HG03196 (cell line): Measurements from ENCODE around the gene DDHD1.

Source experiments
- ATAC-seq: cut with Tn5 transposase; IDR thresholded peaks from one replicate; pipeline ENCODE4 v1.9.1; 2021; ENCODE audit not compliant: unreplicated experiment

DDHD1 gene

DNA sequence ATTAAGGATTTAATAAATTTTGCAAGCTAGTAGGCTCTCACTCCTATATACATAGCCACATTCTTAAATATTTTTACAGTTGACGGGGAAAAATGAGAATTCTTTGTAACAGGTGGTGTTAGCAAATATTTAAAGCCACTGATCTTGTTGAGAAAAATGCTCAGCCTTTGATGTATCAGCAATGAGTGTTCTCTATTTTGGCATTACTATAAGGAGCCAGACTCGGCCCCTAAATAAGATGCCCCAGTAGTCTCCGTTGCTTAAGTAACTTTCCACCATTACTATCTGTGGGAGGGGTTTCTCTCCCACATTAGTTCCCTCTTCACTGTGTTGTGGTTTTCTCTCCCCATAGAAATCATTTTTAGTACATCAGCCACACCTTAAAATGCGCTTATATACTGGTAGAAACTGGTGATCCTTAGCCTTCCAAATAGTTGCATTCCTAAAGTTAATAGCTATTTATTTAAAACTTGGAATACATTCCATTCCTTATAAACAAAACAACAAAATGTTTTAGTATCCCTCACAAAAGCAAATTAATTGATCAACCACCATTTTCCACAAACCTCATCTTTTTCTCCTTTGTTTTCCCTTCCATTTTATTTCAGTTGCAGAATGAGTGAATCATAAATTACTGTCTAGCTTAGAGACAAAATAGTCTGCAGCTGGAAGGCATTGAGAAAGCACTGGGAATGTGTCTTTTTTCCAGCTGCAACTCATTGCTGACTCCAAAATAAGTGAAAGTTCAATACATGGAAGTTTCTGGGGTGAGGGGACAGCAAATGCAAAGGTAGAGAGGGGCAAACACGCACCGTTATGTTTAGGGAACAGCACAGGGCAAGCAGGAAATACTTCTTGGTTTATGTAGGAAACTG, 117.5 kb downstream of the DDHD1 start:
- no peak for ATAC-seq

DNA sequence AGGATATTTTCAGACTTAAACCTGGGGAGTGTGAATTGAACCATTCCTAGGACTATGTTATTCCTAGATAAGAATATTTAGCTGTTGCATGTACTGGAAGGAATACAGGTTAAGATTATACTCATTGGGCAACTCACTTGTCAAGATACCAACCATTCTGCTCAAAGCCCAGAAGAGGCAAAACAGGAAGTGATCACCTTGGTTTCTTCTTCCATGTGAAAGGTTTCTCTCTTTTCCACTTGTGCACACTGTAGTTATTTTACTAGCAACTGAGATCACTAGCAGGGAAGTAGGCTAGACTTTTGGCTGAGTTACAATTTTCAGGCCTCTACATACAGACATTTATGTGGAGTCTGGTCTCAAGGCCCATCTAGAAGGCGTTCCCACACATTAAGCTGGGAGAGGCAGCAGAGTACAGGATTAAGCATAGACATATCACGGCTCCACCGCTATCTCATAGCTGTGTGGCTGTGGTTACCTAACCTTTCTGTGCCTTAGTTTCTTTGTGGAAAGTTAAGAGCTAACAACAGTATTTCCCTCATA, 118.4 kb downstream of the DDHD1 start:
- no peak for ATAC-seq

DNA sequence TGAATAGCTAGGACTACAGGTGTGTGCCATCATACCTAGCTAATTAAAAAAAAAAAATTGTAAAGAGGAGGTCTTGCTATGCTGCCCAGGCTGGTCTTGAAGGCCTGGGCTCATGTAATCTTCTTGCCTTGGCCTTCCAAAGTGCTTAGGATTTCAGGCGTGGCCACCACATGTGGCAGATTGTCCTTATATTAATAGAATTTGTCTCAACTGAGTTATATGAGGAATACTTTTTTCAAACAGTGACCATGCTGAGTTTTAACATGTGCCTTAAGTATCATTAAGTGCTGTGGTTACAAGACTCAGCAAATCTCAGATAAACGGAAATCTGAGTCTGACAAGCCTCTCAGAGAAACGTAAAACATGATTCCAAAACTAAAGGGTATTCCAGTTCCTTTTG, 119.1 kb downstream of the DDHD1 start:
- no peak for ATAC-seq

DNA sequence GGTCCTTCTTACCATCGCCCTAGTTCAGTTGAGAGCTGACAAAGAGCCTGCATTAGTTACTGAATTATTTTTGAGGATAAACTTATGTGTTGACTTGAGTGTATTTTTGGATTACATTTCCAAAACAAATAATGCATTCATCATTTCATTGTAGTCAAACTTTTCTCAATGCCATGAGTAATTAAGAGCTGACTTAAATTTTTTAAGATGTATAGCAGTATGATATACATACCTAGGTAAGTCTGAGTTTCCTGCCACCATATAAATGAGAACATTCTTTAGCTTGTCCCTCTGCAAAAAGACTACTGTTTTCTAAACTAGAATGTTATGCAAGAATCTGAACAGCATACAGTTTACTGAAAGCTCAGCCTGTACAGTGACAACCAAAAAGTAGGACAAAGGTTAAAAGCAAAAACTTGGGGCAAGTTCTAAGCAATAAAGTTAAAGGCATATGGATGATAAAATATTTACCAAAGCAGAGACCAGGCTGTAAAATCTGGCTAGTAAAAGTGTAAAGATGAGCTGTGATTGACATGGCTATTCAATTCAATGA, 120.2 kb downstream of the DDHD1 start:
- no peak for ATAC-seq

DNA sequence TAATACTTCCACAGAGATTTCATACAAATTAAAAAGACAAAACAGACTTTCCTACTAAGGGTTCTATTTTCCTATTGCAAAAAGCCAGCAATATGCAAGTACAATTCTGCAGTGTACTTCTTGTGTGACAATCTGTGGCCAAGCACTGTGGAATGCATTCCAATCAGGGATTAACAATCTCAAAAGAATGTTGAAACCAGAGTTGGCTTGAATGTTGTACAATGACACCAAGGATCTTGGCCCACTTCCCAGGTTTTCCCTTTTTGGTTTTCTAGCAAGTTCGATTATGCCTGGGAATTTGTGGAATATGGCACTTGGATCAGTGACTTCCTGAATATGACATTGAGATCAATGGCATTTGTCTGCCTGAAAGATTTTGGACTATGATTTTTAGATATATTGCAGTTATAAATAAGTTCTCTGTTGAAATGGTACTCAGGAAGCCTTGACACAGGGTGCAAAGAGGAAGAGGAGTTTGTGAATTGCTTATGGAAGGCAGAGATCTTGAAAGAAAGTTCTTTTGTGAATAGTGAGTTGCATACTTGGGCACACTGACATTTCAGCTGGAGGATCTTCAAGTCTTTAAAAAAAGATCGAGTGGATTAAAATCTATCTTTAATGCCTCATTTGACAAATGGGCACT, 120.8 kb downstream of the DDHD1 start:
- ATAC-seq = no peak

DNA sequence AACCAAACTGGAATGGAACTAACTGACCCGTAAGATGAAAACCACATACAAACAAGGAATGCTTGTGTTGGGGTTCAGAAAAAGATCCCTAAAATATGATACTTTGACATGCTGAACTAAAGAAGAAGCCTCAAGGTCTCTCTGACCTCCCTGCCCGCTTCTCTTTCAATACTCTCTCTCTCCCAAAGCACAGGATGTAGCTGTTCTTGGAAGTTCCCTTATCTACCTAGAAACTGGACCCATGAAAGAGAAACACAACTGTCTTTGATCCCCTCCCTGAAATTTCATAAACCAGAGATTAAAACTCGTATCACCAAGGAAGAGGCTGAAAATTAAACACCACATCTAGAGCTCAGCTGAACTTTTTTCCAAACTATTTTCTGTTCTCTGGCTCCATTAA, 125.6 kb downstream of the DDHD1 start:
- no peak for ATAC-seq

DNA sequence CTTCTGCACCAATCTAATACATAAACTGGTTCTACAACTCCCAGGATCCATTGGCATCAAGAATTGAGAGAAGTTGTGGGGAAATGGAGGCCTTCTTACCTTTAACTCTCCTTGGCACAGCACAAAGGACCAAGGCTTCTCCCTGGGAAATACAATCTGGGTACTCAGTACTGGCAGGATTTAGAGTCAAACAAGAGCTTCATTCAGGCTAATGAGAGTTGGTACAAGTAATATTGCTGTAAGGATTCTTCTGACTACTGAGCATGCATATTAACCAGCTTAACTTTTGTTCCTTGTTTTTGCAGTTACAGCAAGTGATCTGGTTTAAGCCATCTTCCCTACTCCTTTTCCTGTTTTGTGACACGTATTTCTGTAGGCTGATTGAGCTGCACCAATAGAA, 126.1 kb downstream of the DDHD1 start:
- ATAC-seq = no peak

DNA sequence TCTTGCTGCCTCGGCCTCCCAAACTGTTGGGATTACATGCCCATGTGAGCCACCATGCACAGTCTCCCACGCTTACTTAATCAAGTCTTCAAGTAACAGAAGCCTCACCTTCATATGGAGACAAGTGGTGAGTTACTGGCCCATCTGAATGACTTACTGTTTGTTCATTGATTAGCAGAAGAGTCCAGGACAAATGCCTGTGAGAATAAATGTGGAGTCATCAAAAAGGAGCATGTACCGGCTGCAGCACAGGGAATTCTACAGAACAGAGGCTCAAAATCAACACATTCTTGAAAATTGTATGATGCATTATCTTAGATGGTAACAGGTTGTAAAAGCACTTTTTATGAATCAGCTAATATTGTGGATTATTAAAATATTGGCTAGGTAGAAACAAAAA, 129.8 kb downstream of the DDHD1 start:
- no peak for ATAC-seq

DNA sequence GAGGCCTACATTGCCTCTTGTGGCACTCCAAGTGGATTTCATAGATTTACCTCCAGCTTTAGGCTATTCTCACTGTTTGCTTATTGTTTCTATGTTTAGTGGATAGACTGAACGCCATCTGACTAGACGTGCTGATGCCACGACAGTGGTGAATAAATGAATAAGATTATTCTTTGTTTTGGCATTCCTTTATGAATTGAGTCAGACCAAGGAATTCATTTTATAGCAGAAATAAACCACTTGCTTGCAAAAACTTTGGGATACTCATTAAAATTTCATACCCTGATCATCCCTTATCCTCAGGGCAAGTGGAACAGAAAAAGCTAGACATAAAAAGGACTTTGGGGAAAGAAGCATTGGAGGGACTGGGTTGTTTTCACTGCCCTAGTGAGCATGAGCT, 130.5 kb downstream of the DDHD1 start:
- no peak for ATAC-seq

DNA sequence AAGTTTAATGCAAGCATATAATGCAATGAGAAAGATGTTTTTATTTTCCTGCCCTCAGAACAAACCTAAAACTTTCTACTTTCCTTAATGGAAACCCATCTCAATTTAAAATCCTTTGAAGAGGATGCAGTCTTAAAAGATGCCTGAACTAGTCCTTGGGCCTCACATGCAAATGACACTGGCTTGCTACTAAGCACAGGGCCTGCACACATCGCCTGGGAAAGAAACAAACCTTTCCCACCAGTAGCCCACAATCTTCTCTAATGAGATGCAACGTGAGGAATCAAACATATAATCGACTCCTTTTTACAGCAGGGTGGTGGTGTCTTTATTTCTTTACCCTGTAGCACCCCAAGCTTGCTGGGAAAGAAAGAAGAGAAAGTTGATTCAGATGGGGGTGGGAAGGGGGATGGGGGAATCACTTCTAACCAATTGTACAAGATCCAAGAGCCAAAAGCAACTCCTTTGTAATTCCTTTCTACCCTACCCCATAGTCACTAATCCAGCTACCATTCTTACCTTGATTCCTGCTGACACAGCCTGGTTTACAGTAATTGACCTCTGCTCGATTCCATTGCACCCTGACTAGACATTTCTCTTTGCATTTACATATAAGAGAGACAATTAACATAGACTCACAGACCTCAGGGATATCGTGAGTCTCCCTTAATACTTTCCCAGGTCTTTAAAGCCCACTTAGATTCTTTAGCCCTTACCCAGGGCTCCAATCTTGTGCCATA, 132.8 kb downstream of the DDHD1 start:
- ATAC-seq = no peak

DNA sequence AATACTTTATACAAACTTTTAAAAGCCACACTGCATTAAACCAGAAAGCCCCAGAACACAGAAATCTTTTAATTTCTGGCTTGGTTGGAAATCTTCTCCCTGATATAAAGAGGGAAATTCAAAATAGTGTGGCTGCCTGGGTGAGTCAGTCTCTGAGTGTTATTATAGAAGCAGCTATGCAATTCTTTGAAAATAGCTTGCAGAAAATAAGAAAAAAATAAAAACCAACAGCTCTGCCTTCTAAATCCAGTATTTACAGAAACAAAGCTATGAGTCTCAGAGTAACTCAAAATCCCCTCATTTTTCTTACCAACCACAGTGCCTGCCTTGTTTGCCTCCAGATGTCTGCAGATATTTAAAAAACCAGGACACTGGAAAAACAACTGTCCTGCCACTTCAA, 133.7 kb downstream of the DDHD1 start:
- ATAC-seq = no peak

DNA sequence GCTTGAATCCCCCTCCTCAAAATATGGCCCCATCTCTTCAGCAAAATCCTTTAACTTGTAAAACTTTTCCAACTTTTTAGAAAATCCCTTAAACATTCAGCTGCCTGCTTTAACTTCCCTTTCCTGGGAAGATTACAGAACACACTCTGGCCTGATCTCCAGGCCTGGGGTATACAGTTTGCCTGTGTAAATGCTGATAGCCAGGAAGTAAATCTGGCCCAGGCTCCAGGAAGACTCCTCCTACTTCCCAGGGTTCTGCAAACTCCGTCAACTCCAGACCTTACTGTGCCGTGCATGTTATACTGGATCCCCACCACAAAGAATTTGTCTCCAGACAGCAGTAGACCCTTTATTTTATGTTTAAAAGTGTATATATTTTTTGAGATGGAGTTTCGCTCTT, 135.3 kb downstream of the DDHD1 start:
- ATAC-seq = no peak

DNA sequence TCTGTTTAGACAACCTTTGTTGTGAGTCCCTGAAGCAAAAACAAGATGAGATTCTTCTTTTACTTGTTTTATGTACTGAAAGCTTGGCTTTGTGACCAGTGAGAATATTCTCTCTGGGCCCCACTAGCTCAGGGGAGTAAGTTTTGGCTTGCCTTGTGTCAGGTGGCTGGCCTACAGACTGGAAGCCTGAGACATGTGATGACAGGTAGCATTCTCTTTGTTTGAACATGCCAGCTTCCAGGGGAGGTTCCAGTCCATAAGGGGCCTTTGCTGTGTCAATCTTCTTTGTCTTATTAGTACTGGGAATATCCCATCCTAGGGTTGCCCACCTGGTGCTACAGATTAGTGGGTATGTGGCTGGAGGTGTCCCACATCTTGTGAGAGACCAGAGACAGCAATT, 136.2 kb downstream of the DDHD1 start:
- ATAC-seq = no peak

DNA sequence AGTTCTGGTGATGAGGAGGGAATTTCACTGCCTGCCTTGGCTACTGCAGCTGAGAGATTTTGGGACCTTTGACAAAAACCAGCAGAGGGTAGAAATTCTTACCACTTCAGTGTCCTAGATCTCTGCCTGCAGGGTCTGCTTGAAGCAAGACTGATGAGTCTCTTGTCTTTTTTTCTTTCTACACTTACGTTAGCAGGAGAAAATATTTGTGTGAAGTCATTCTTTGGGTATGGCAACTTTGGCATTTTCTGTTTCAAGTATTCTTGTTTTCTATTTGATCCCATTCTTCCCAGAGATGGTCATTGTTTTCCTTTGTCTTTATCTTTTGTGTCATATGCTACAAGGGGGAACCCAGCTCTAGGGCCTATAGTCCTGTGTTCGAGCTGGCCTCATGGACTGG, 136.6 kb downstream of the DDHD1 start:
- no peak for ATAC-seq

DNA sequence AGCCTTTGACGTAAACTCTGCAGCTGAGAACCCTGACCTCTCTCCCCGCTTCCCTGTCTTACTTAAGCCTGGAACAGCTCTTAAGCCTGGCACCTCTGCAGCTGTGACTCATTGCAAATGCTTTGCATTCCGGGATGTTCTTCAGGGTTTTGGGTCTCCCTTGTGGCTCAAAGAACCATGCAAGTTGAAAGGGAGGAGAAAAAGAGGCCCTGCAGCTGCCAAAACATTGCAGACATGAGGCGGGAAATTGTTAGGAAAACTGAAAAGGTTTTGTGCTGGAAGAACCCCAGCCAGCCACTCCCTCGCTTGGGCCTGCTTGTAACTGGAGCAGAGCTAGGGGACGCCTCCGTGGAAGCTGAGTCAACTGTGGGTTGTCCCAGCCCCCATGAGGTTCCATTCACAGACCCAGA, 142.1 kb downstream of the DDHD1 start:
- no peak for ATAC-seq

DNA sequence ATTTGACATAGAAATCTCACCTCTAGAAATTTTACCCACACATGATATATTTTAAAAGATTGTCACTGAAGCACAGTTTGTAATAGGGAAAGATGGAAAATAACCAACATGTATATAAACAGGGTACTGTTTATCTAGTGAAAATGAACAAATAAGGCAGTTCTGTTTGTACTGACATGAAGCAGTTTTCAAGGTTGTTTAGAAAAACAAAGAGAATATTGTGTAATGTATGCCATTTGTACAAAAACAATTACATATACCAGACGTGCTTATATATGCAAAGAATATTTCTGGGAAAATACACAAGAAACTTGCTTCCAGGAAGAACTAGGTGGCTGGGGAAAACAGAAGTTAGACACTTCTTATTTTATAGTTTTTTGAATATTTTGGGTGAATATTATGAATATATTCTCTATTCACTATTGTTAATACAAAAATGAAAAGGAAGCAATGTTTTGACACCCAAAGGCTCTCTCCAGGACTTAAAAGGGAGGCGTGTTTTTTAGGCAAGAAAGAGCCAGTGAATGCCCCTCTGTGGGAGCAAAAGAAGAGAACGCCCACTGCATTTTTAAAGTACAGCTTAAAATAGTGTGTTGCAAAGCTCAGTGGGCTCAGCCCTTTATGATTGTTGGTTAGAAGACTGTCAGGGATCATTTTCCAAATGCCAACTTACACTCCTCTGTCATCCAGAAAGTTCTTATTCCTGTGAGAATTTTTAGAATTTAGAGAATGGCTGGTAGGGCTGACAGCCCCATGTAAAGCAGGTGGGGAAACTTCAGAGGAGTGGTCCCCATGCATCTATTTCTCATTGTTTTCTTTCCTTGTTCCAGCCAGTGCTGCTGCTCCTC, 142.7 kb downstream of the DDHD1 start:
- ATAC-seq = no peak

DNA sequence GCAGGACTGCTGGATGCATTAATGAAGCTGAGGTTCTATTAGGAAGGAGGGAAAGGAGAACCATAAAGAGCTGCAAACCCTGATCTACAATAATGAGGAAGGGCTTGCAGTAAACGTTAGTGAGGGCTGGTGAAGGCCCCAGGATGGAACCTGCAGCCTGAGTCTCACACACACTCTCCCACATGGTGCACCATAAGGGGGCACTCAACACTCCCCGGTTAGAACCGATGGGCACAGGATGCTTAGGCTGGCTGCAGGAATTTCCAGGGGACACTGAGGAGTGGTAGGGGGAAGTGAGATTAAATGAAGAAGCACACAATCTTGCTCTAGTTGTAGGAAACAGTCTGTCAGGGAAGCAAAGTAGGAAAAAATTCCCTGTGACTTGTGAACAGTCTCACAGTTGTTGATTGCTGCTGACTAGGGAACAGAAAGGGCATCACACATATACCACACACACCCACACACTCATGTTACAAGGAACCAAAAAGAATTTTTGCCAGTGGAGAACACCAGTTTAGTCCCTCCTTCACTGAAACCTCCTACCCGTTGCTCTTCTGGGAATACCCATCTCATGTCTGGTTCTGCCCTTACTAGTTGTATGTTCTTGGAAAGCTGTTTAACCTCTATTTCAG, 146.1 kb downstream of the DDHD1 start:
- ATAC-seq = no peak

DNA sequence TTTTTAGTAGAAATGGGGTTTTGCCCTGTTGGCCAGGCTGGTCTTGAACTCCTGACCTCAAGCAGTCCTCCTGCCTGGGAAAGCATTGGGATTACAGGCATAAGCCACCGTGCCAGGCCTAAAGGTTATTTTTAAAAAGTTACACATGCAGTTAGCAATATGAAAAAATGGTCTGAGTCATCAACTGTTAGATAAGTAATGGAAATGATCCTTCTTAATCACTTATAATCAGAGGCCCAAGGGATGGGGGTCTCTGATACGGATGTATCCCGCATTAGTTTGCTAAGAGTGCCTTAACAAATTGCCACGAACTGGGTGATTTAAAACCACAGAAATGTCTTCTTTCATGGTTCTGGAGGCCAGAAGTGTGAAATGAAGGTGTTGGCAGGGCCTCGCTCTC, 148.1 kb downstream of the DDHD1 start:
- no peak for ATAC-seq

DNA sequence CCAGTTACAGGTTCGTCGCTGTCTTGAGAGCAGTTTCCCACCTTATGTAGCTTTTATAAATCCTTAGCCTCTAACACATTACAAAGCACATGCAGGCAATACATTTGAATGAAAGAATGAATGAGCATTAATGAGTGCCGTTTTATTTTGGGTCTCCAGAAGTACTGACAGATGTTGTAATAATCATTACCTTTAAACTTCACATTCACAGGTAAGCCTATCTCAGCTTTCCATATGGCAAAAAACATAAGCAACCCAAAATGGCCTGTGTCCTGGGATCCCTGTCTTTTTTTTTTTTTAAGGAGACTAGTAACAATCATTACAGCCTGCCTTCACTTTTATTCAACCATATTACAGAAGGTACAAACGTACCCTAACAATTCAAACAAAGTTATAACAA, 149.3 kb downstream of the DDHD1 start:
- no peak for ATAC-seq

DNA sequence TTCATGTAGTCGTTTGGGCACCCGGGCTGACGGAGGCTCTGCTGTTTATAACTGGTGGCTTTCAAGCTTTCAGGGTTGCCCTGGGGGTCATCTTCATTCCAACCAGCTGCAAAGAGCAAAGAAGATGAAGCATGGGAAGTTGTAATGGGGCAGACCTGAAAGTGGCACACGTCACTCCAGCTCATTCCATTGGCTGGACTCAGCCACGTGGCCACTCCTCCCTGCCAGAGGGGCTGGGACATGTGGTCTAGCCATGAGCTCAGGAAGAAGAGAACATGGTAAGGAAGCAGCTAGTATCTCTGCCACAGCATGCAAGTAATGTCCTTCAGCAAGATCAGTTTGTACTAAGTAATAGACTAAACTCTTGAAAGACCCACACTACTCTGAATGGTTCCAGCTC, 150.5 kb downstream of the DDHD1 start:
- ATAC-seq = no peak
